Measurements from ENCODE around the gene GJB4. TPM values are rescaled to one million over a fixed set of nuclear protein-coding genes. Genes with fewer than 3 reads are reported as not detected.
"Not testable (repeated sequence)": the region's sequence is repeated elsewhere in the genome, so short reads cannot be mapped to it uniquely, and the experiment has no call there.

Gene GJB4
- total RNA-seq, 2 donors from 2014 or later = not detected

- H3K4me1 Mint-ChIP-seq (ENCODE audit: low read depth) = peaks cover 21% of the 10 kb centered on the region
- peaks cover 0 to 1% of the 10 kb centered on the region in 2 donors for H3K9me3 Mint-ChIP-seq
- peaks cover under 1% of the 10 kb centered on the region for H3K27me3 Mint-ChIP-seq (ENCODE audit: low read depth)
- no peak overlapping the region for H3K27ac Mint-ChIP-seq
- no peak overlapping the region for H3K4me3 Mint-ChIP-seq
- ATAC-seq (replicated peaks in 1 of 2) = no peak
- no peak for DNase-seq
- H3K36me3 Mint-ChIP-seq (ENCODE audit: insufficient read depth in 2 of 2) = peaks cover 0 to 2% of the 10 kb centered on the region in 2 donors
These were observed 44.2 kb downstream of the GJB4 start for GRCh38 chr1:34803770-34804169.

DNA sequence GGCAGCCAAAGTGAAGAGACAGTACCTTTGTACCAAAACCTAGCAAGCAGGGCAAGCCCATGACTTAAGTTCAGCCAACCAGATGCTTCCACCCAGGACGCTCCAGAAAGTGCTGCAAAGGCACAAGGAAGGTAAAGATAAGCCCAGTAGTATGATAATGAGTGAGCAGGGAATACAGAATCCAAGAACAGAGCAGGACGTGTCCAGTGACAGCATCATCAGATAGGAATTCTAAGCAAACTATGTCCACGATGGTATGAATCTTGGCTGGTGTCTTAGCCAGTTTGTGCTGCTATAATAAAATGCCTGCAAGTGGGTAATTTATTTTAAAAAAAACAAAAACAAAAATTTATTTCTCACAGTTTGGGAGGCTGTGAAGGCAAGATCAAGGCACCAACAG, 46.9 kb downstream of the GJB4 start:
- ATAC-seq (replicated peaks in 1 of 2) = no peak
- Mint-ChIP-seq H3K36me3 (ENCODE audit: insufficient read depth in 2 of 2) (peaks cover 2 to 6% of the 10 kb centered on the region in 2 donors), H3K4me1 (ENCODE audit: low read depth) (no peaks in the 10 kb centered on the region), H3K27me3 (ENCODE audit: low read depth) (no peaks in the 10 kb centered on the region), H3K4me3 (no peak overlapping the region), H3K27ac (no peak overlapping the region), H3K9me3 (peaks cover 4% of the 10 kb centered on the region in 2 donors)
- DNase-seq = no peak

DNA sequence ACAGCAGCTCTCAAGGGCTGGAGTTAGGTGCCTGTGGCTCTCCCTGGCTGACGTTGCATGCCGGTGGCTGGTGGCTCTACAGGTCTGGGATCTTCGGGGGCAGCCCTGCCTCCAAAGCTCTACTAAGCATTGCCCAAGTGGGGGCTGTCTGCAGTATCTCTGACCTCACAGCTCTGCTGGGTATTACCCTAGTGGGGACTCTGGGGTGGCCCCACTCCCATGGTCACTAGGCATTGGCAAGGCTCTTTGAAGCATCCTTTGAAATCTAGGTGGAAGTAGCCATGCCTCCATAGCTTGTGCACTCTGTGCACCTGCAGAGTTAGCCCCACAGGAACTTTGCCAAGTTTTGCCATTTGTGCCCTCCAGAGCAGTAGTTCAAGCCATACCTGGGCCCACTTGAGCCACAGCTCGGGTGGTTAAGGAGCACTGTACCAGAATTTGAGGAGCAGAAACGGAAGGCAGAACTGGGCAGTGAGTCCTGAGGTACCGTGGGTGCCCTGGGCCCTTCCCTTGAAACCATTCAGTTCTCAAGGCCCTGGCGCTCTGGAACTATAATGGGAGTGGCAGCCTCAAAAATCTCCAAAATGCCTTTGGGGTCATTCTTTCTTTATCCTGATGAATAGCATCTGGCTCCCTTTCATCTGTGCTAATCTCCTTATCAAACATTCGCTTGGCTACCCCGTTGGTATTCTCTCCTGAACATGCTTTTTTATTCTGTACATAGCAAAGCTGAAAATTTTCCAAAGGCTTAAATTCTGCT, 48.7 kb downstream of the GJB4 start:
- ATAC-seq (replicated peaks in 1 of 2) (no peak), DNase-seq (no peak)
- Mint-ChIP-seq H3K36me3 (ENCODE audit: insufficient read depth in 2 of 2) (peaks cover 2 to 6% of the 10 kb centered on the region in 2 donors), H3K27me3 (ENCODE audit: low read depth) (no peaks in the 10 kb centered on the region), H3K9me3 (peaks cover 4% of the 10 kb centered on the region in 2 donors), H3K4me1 (ENCODE audit: low read depth) (no peaks in the 10 kb centered on the region), H3K4me3 (no peak overlapping the region), H3K27ac (no peak overlapping the region)

- not testable (repeated sequence) for H3K36me3 Mint-ChIP-seq (ENCODE audit: insufficient read depth in 2 of 2); DNase-seq; H3K27ac Mint-ChIP-seq; H3K27me3 Mint-ChIP-seq (ENCODE audit: low read depth); H3K4me3 Mint-ChIP-seq; H3K9me3 Mint-ChIP-seq; H3K4me1 Mint-ChIP-seq (ENCODE audit: low read depth); ATAC-seq (replicated peaks in 1 of 2)
These were observed 51.2 kb downstream of the GJB4 start for GRCh38 chr1:34810781-34811180.

Other genes with a start within 250 kb of the GJB4 start
- gene GJB5, start 4.7 kb upstream of the GJB4 start, total RNA-seq = not detected
- not detected for gene GJB3, start 21.5 kb downstream of the GJB4 start, total RNA-seq
- gene GJA4, start 33.3 kb downstream of the GJB4 start, total RNA-seq = under 1 TPM; 0.17 to 0.44 TPM
- 10 to 100 TPM; 50.8 to 52.8 TPM for gene SMIM12, start 100.0 kb downstream of the GJB4 start, total RNA-seq
- gene DLGAP3, start 169.9 kb downstream of the GJB4 start, total RNA-seq = 1 to 10 TPM; 1.4 to 1.8 TPM
- 10 to 100 TPM; 27.1 to 29.8 TPM for gene TMEM35B, start 225.6 kb downstream of the GJB4 start, total RNA-seq